GM18505 (cell line): ENCODE data around the gene PDE3A.

Source experiments
- ATAC-seq: cut with Tn5 transposase; IDR thresholded peaks from one replicate; pipeline ENCODE4 v1.9.1; 2021; ENCODE audit not compliant: unreplicated experiment
- POLR2A ChIP-seq: IDR thresholded peaks from 4 replicates; pipeline ENCODE4 v1.6.1; 2011; ENCODE audit warnings: borderline replicate concordance; ENCODE audit not compliant: insufficient read depth, insufficient read length; ENCODE audit errors: extremely low read depth

The PDE3A gene

GRCh38 chr12:20390846-20391245 lies 22.5 kb downstream of the PDE3A start:
- ATAC-seq = no peak
- no peak for TF ChIP-seq POLR2A

DNA sequence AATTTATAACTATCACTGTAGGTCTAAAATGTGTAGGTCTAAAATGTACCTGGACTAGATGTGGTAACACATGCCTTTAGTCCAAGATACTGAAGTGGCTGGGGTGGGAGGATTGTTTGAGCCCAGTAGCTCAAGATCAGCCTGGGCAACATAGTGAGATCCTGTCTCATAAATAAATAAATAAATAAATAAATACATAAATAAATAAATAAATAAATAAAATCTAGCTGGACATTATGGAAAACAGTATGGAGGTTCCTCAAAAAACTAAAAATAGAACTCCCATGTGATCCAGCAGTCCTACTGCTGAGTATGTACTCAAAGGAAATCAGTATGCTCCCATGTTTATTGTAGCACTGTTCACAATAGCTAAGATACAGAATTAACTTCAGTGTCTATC lies 24.0 kb downstream of the PDE3A start:
- no peak for TF ChIP-seq POLR2A
- no peak for ATAC-seq

DNA sequence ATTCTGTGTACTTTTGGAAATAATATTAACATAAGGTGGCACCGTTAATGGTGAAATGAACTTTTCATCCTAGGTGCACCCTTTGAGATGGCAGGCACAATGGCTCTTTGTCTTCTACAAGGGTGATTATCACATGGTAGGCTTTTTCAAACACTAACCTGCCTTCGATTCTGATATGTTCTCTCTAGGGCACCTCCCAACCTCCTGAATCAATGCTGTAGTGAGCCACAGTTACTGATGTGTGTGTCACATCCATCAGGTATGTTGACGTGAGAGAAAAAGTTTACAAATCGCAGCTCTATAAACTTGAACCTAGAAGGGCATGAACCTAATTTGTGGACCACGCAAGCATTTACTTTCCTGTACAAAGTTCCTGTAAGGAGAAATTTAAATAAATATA lies 25.4 kb downstream of the PDE3A start:
- ATAC-seq = no peak
- no peak for TF ChIP-seq POLR2A

- ATAC-seq = no peak
- no peak for TF ChIP-seq POLR2A
Measured at GRCh38 chr12:20395791-20396550, 27.6 kb downstream of the PDE3A start.

- no peak for TF ChIP-seq POLR2A
- ATAC-seq = no peak
Measured at GRCh38 chr12:20398686-20399085, 30.3 kb downstream of the PDE3A start.

- TF ChIP-seq POLR2A = no peak
- ATAC-seq = no peak
Measured at GRCh38 chr12:20400003-20400402, 31.7 kb downstream of the PDE3A start.

GRCh38 chr12:20403230-20403629 lies 34.9 kb downstream of the PDE3A start:
- TF ChIP-seq POLR2A = no peak
- ATAC-seq = no peak

GRCh38 chr12:20404576-20405346 lies 36.4 kb downstream of the PDE3A start:
- TF ChIP-seq POLR2A = no peak
- ATAC-seq = no peak

DNA sequence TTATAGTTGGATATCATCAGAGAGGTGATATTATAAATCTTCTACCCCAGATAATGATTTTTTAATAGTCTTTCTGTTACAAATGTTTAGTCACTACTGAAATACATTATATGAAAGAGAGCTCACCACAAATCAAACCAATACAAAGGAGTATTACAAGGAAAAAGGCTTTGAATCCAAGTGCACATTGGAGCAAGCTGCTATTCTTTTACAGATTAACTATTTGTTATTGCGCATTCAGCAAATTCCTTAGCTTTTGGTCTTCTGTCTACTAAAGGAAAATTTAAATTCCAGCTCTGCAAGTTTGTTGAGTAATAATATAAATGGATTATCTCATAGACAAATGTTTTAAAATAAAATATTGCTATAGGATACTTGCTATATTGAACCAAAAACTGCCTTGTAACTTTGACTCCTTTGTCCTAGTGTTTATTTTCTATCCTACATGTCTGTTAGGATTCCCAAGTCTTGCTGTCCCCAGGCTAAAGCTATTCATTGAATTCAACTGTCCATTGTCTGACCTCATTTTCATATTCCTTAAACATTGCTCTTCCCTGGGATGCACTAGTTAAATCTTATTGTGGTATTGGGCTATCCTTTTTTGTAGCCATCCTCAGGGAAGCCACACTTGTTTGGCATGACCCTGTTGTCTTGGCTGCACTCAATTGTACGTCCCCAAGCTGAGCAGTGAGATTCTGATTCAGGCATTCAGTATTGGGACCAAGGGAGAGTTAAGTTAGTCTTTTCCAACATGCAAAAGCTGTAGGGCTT lies 41.5 kb downstream of the PDE3A start:
- TF ChIP-seq POLR2A = no peak
- no peak for ATAC-seq

- TF ChIP-seq POLR2A = no peak
- ATAC-seq = no peak
Measured at GRCh38 chr12:20410734-20411133, 42.4 kb downstream of the PDE3A start.

DNA sequence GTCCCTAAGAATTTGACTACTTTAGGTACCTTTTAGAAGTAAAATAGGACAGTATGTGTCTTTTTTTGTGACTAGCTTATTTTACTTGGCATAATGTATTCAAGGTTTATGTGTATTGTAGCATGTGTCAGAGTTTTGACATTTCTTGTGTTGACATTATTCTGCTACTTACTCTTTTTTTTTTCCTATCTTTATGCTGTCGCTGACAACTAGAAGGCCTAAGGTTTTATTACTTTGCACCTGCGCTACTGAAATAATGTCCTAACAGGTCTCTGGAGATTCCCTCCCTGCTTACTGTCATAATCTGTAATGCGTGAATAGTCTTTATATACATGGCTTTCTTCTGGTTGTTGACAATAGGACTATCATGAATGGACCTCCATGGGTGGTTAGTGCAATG lies 43.0 kb downstream of the PDE3A start:
- no peak for TF ChIP-seq POLR2A
- no peak for ATAC-seq

- no peak for ATAC-seq
- TF ChIP-seq POLR2A = no peak
Measured at GRCh38 chr12:20415028-20415427, 46.7 kb downstream of the PDE3A start.

DNA sequence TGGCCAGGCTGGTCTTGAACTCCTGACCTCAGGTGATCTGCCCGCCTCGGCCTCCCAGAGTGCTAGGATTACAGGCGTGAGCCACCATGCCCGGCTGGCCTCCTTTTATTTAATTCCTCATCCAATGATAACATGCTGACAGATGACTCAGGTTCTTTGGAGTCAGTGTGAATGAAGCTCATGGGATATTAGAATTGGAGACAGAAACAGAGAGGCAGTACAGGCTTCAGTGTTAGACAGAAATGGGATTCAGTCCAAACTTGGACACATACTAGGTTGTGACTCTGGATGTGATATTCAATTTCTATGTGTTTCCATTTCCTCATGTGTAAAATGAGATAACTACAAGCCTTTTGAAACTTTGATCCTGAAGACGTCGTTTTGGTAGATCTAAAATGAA lies 47.3 kb downstream of the PDE3A start:
- no peak for ATAC-seq
- TF ChIP-seq POLR2A = no peak
